Erythroblast (primary cell): ENCODE results near the gene METTL6.
"Not testable (repeated sequence)": the region's sequence is repeated elsewhere in the genome, so short reads cannot be mapped to it uniquely, and the experiment has no call there.

Experiments used
- DNase-seq, 2 experiments: peaks; one replicate each; lab custom pipeline; 2025; lab: John Stamatoyannopoulos, UW
- GATA1 ChIP-seq: IDR thresholded peaks from 2 replicates; pipeline ENCODE4 v1.6.1; 2011; ENCODE audit warnings: low read depth, mild to moderate bottlenecking, control low read depth, low read length, moderate library complexity
- POLR2A ChIP-seq: IDR thresholded peaks from 2 replicates; pipeline ENCODE4 v1.6.1; 2011; ENCODE audit warnings: mild to moderate bottlenecking, low read length

METTL6 gene

GRCh38 chr3:15380980-15381890 is 46.1 kb downstream of the METTL6 start:
- no peak for DNase-seq

DNA sequence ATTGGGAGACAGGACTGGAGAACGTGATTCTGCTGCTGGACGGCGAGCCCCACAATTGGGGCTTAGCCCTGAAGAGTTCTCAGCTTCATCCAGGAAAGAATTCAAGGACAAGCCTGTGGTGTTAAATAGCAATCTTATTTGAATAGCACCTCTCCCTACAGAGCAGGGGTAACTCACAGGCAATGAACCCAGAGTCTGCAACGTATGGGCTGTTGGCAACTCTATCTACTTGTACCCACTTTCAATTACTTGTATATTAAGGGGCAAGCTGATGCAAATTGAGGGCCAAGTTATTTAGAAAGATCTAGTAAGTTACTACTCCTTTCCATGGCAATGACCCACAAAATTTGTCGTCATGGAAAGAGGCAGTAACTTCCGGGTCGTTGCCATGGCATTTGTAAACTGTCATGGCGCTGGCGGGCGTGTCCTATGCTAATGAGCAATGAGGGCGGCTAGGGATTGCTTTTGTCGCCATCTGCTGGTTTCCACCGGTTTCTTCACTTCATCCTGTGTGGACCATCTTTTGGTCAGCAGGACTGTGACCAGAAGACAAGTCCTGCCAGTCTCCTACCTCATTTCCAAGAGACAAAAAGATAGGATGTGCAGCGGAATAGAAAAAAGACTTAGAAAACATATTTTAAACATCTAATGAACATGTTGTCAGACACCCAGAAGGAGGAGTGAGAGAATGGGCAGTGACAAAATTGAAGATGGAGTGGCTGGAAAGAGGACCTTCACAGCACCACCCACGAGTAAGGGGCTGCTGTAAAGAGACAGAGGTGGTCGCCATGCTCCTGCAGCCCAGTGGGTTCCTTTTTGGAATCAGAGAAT is 49.2 kb downstream of the METTL6 start:
- no peak for TF ChIP-seq POLR2A

More at GRCh38 chr3:15380980-15381890, 46.1 kb downstream of the METTL6 start:
- no peak for TF ChIP-seq POLR2A
- no peak for TF ChIP-seq GATA1

DNA sequence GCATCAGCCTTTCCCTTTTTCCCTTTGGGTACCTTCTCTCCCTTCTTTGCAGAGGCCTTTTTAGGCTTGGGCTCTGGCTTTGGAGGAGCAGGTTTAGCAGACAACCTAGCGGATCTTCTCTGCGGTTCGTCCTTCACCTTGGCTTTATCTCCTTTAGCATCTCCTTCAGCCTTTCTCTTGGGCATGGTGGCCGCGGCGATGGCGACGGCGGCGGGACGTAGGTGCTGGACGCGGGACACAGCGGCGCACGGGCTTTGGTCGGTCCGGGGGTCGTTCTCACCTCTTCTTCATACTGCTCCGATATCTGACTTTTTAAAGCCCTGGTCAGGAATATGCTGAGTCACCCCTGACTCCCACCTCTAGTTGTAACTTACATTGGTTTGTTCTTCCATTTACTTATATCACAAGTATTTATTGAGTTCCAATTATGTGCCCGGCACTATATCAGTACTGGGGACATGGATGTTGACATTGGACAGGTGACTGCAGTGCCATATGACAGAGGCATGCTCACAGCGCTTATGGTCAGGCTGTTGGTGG is 51.8 kb downstream of the METTL6 start:
- DNase-seq, result no peak
- no peak for TF ChIP-seq POLR2A
- TF ChIP-seq GATA1, result no peak

More for the DNA sequence above, 49.2 kb downstream of the METTL6 start:
- DNase-seq, result peak; percentile 94 to 96

DNA sequence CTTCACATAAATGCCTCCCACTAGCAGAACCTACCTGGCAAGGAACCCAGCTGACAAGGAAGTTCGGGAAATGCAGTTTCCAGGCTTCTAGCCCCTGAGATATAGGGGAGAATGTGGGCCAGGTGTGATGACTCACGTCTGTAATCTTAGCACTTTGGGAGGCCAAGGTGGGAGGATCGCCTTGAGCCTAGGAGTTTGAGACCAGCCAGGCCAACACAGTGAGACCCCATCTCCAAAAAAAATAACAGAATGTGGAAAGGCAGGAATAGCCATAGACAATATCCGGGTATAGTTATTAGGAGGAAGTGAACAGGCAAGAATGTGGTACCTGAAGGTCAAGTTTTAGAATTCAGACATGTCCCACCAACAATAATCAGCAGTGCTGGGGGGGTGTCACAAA is 54.4 kb downstream of the METTL6 start:
- TF ChIP-seq GATA1, result no peak
- no peak for TF ChIP-seq POLR2A
- no peak for DNase-seq

DNA sequence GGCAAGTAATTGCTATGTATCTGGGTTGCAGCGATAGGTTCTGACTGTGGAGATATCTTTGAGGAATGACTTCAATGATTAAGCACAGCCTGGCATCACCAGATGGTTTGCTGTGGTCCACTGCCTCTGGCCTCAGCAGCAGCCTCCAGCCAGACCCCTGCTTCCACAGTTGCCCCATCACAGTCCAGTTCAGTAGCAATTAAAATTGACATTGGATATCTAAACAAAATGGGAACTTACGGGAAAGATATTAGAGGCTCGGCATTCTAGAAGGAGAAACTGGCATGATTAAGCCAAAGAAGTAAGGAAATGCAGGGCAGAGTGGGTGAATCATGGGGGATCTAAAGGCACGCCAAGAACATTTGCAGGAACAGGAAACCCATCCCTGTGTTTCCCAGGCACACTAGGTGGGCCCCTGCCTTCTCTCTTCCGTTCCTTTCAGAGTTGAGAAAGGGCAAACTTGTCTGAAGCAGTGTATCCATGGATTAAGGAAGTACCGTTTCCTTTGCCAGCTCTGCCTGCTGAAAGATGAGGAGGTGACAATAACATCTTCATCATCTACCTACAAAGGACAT is 58.7 kb downstream of the METTL6 start:
- TF ChIP-seq POLR2A (no peak), GATA1 (no peak)
- no peak for DNase-seq

- TF ChIP-seq GATA1, result no peak
- TF ChIP-seq POLR2A, result no peak
- no peak for DNase-seq
Measured at GRCh38 chr3:15367059-15367458, 60.3 kb downstream of the METTL6 start.

- DNase-seq, result not testable (repeated sequence)
Measured at GRCh38 chr3:15364078-15364477, 63.3 kb downstream of the METTL6 start.

- no peak for DNase-seq
- TF ChIP-seq GATA1 (no peak), POLR2A (no peak)
Measured at GRCh38 chr3:15361494-15362214, 65.7 kb downstream of the METTL6 start.

- TF ChIP-seq POLR2A, result no peak
- TF ChIP-seq GATA1, result no peak
- DNase-seq, result no peak
Measured at GRCh38 chr3:15360788-15361493, 66.4 kb downstream of the METTL6 start.
